ENCODE data around the gene ENKD1.

The ENKD1 gene

DNA sequence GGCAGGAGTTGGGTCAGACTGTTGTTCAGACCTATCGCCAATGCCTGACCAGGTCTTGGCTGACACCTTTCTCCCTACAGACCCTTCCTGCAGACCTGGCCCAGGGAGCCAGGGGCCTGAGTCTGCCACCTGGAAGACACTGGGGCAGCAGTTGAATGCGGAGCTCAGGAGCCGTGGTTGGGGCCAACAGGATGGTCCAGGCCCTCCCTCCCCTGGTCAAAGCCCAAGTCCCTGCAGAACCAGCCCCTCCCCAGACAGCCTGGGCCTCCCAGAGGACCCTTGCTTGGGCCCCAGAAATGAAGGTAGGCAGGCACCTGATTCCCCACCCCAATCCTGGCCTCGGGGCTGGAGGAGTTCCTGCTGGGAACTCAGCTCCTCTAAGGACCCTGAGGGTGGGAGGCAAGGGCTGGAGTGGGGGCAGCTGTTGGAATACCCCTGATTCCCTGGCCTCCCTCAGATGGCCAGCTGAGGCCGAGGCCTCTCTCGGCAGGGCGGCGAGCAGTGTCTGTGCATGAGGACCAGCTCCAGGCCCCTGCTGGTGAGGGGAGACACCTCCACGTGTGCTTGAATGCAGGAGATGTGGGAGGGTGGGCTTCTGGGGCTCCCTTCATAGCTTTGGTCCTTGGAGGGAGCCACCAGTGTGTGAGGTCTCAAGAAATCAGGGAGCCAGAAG is 10.1 kb downstream of the ENKD1 start:
- TF ChIP-seq ZFP3 (CRISPR knock-in tag; IDR thresholded peaks at IDR 0.05), result no peak
- no peak for TF ChIP-seq RARB (CRISPR knock-in tag; IDR thresholded peaks at IDR 0.05)
- TF ChIP-seq BACH2 (CRISPR knock-in tag; IDR thresholded peaks at IDR 0.05; ENCODE audit: borderline replicate concordance), result no peak
- no peak for TF ChIP-seq GLIS3 (CRISPR knock-in tag; IDR thresholded peaks at IDR 0.05)
- no peak for TF ChIP-seq CSDC2 (CRISPR knock-in tag; IDR thresholded peaks at IDR 0.05)
- TF ChIP-seq PPARA (CRISPR knock-in tag; IDR thresholded peaks at IDR 0.05; ENCODE audit: borderline replicate concordance), result no peak
- TF ChIP-seq PATZ1 (CRISPR knock-in tag; IDR thresholded peaks at IDR 0.05; ENCODE audit: borderline replicate concordance), result no peak
- TF ChIP-seq ZNF565 (CRISPR knock-in tag; conservative IDR thresholded peaks at IDR 0.05; ENCODE audit: low read depth), result no peak
- TF ChIP-seq ISL1 (CRISPR knock-in tag; IDR thresholded peaks at IDR 0.05), result no peak
- TF ChIP-seq TCF4 (CRISPR knock-in tag; IDR thresholded peaks at IDR 0.05; ENCODE audit: borderline replicate concordance), result no peak
- TF ChIP-seq ZNF8 (CRISPR knock-in tag; IDR thresholded peaks at IDR 0.05), result no peak
- no peak for TF ChIP-seq POU6F1 (CRISPR knock-in tag; IDR thresholded peaks at IDR 0.05; ENCODE audit: borderline replicate concordance, low read depth)
- TF ChIP-seq OSR1 (CRISPR knock-in tag; IDR thresholded peaks at IDR 0.05), result no peak
- no peak for TF ChIP-seq ZC3H10 (CRISPR knock-in tag; IDR thresholded peaks at IDR 0.05)
- TF ChIP-seq ARNTL (CRISPR knock-in tag; IDR thresholded peaks at IDR 0.05; ENCODE audit: borderline replicate concordance, low read depth), result no peak
- TF ChIP-seq ESRRG (CRISPR knock-in tag; IDR thresholded peaks at IDR 0.05), result no peak
- TF ChIP-seq, protein P1, sequence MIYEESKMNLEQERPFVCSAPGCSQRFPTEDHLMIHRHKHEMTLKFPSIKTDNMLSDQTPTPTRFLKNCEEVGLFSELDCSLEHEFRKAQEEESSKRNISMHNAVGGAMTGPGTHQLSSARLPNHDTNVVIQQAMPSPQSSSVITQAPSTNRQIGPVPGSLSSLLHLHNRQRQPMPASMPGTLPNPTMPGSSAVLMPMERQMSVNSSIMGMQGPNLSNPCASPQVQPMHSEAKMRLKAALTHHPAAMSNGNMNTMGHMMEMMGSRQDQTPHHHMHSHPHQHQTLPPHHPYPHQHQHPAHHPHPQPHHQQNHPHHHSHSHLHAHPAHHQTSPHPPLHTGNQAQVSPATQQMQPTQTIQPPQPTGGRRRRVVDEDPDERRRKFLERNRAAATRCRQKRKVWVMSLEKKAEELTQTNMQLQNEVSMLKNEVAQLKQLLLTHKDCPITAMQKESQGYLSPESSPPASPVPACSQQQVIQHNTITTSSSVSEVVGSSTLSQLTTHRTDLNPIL (CRISPR knock-in tag; IDR thresholded peaks at IDR 0.05; ENCODE audit: low read depth), result no peak
- TF ChIP-seq TOX (CRISPR knock-in tag; IDR thresholded peaks at IDR 0.05; ENCODE audit: borderline replicate concordance), result no peak
- TF ChIP-seq, protein P2, sequence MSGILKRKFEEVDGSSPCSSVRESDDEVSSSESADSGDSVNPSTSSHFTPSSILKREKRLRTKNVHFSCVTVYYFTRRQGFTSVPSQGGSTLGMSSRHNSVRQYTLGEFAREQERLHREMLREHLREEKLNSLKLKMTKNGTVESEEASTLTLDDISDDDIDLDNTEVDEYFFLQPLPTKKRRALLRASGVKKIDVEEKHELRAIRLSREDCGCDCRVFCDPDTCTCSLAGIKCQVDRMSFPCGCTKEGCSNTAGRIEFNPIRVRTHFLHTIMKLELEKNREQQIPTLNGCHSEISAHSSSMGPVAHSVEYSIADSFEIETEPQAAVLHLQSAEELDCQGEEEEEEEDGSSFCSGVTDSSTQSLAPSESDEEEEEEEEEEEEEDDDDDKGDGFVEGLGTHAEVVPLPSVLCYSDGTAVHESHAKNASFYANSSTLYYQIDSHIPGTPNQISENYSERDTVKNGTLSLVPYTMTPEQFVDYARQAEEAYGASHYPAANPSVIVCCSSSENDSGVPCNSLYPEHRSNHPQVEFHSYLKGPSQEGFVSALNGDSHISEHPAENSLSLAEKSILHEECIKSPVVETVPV (CRISPR knock-in tag; IDR thresholded peaks at IDR 0.05), result no peak
- no peak for TF ChIP-seq ZFP30 (CRISPR knock-in tag; IDR thresholded peaks at IDR 0.05)
- ATAC-seq, result no peak

- TF ChIP-seq SNAI2 (CRISPR knock-in tag; IDR thresholded peaks at IDR 0.05) (no peak), BACH2 (CRISPR knock-in tag; IDR thresholded peaks at IDR 0.05; ENCODE audit: borderline replicate concordance) (no peak), TCF4 (CRISPR knock-in tag; IDR thresholded peaks at IDR 0.05; ENCODE audit: borderline replicate concordance) (no peak), PATZ1 (CRISPR knock-in tag; IDR thresholded peaks at IDR 0.05; ENCODE audit: borderline replicate concordance) (no peak), CSDC2 (CRISPR knock-in tag; IDR thresholded peaks at IDR 0.05) (no peak), TOX (CRISPR knock-in tag; IDR thresholded peaks at IDR 0.05; ENCODE audit: borderline replicate concordance) (no peak), ISL1 (CRISPR knock-in tag; IDR thresholded peaks at IDR 0.05) (no peak), PPARA (CRISPR knock-in tag; IDR thresholded peaks at IDR 0.05; ENCODE audit: borderline replicate concordance) (no peak), ZNF70 (CRISPR knock-in tag; IDR thresholded peaks at IDR 0.05) (no peak), ZNF565 (CRISPR knock-in tag; conservative IDR thresholded peaks at IDR 0.05; ENCODE audit: low read depth) (no peak), POU6F1 (CRISPR knock-in tag; IDR thresholded peaks at IDR 0.05; ENCODE audit: borderline replicate concordance, low read depth) (no peak), GLIS3 (CRISPR knock-in tag; IDR thresholded peaks at IDR 0.05) (no peak), ZNF8 (CRISPR knock-in tag; IDR thresholded peaks at IDR 0.05) (no peak), ZFP30 (CRISPR knock-in tag; IDR thresholded peaks at IDR 0.05) (no peak)
- TF ChIP-seq, protein P2 (CRISPR knock-in tag; IDR thresholded peaks at IDR 0.05), result no peak
- TF ChIP-seq, protein P3, sequence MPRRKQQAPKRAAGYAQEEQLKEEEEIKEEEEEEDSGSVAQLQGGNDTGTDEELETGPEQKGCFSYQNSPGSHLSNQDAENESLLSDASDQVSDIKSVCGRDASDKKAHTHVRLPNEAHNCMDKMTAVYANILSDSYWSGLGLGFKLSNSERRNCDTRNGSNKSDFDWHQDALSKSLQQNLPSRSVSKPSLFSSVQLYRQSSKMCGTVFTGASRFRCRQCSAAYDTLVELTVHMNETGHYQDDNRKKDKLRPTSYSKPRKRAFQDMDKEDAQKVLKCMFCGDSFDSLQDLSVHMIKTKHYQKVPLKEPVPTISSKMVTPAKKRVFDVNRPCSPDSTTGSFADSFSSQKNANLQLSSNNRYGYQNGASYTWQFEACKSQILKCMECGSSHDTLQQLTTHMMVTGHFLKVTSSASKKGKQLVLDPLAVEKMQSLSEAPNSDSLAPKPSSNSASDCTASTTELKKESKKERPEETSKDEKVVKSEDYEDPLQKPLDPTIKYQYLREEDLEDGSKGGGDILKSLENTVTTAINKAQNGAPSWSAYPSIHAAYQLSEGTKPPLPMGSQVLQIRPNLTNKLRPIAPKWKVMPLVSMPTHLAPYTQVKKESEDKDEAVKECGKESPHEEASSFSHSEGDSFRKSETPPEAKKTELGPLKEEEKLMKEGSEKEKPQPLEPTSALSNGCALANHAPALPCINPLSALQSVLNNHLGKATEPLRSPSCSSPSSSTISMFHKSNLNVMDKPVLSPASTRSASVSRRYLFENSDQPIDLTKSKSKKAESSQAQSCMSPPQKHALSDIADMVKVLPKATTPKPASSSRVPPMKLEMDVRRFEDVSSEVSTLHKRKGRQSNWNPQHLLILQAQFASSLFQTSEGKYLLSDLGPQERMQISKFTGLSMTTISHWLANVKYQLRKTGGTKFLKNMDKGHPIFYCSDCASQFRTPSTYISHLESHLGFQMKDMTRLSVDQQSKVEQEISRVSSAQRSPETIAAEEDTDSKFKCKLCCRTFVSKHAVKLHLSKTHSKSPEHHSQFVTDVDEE (CRISPR knock-in tag; IDR thresholded peaks at IDR 0.05), result no peak
- ATAC-seq, result no peak
Observed at GRCh38 chr16:67655363-67655762, 11.2 kb downstream of the ENKD1 start.

All from SK-N-SH treated with all-trans-retinoic acid at 6 μM for 48 hours (cell line).